Colonic mucosa (tissue), 4 donors: ENCODE measurements around the gene CAPNS2. TPM values are rescaled to one million over a fixed set of nuclear protein-coding genes. Genes with fewer than 3 reads are reported as not detected.
"Not testable (repeated sequence)": the region's sequence is repeated elsewhere in the genome, so short reads cannot be mapped to it uniquely, and the experiment has no call there.

ENCODE experiments used
- DNase-seq: peaks from one replicate; pipeline ENCODE4 v3.0.0-alpha.2; 2020
- H3K27ac ChIP-seq: fragments of 200-600 bp; one replicate; pipeline ENCODE4 v1.8.0; 2021
- H3K27me3 ChIP-seq: fragments of 200-600 bp; one replicate; pipeline ENCODE4 v1.8.0; 2021
- H3K36me3 ChIP-seq: fragments of 200-600 bp; one replicate; pipeline ENCODE4 v1.8.0; 2021
- H3K4me1 ChIP-seq: fragments of 200-600 bp; one replicate; pipeline ENCODE4 v1.8.0; 2021; ENCODE audit warnings: mild to moderate bottlenecking
- H3K4me3 ChIP-seq: fragments of 200-600 bp; one replicate; pipeline ENCODE4 v1.8.0; 2021
- H3K9ac ChIP-seq, 2 donors: one replicate each; pipeline ENCODE4 v1.7.0; 2013; ENCODE audit warnings: control low read depth in 2 of 2, low read depth in 2 of 2, low read length in 2 of 2
- H3K9me3 ChIP-seq: fragments of 200-600 bp; one replicate; pipeline ENCODE4 v1.8.0; 2021
- intact Hi-C: fragments of 100-400 bp; cut with DNase I; formaldehyde crosslinking; loops from one replicate; pipeline ENCODE4 v1.14.1; 2022
- total RNA-seq, 2 donors: library from RNA; stranded (reverse); fragmentation: NEBNext Ultra II Directional in 1 of 2; extraction: Animal tissue kit (Norgen Biotek cat#: 25700) in 1 of 2; gene quantifications; one replicate each; pipeline ENCODE4 v1.2.1, GENCODE V29; 2021
- TF ChIP-seq, protein P1 (sequence below): fragments of 200-600 bp; IDR thresholded peaks from one replicate; pipeline ENCODE4 v1.8.0; 2022; ENCODE audit warnings: antibody characterized with exemption, mild to moderate bottlenecking
- donor health status: healthy.
- donor health status: DM: no; HTN: no; CAD: no.
- donor health status: DM: no; HTN: no; CAD: no.

CAPNS2 gene
- total RNA-seq, 2 donors from 2014 or later = 0.40 to 0.42 TPM

DNA sequence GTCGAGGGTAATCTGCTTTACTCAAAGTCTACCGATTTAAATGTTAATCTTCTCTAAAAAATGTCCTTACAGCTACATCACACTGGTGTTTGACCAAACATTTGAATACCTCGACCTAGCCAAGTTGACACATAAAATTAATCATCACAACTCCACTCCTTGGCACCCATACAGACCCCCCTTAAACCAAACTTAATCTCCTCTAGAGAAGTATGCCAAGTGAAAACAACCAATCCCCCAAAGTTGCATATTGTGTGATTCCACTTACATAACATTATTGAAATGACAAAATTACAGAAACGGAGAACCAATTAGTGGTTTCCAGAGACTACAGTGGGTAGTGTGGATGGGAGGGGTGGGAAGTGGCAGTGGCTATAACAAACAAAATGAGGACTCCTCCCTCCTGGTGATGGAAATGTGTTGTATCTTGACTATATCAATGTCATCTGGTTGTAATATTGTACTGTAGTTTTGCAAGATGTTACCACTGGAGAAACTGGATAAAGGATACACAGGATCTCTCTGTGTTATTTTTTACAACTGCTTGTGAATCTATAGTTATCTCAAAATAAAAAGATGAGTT, 39.4 kb downstream of the CAPNS2 start:
- Histone ChIP-seq H3K4me3 (no peak overlapping the region), H3K27me3 (no peaks in the 10 kb centered on the region), H3K9ac (no peak overlapping the region), H3K9me3 (no peaks in the 10 kb centered on the region), H3K36me3 (no peaks in the 10 kb centered on the region), H3K4me1 (no peaks in the 10 kb centered on the region), H3K27ac (no peak overlapping the region)
- DNase-seq = no peak
- TF ChIP-seq, protein P1, sequence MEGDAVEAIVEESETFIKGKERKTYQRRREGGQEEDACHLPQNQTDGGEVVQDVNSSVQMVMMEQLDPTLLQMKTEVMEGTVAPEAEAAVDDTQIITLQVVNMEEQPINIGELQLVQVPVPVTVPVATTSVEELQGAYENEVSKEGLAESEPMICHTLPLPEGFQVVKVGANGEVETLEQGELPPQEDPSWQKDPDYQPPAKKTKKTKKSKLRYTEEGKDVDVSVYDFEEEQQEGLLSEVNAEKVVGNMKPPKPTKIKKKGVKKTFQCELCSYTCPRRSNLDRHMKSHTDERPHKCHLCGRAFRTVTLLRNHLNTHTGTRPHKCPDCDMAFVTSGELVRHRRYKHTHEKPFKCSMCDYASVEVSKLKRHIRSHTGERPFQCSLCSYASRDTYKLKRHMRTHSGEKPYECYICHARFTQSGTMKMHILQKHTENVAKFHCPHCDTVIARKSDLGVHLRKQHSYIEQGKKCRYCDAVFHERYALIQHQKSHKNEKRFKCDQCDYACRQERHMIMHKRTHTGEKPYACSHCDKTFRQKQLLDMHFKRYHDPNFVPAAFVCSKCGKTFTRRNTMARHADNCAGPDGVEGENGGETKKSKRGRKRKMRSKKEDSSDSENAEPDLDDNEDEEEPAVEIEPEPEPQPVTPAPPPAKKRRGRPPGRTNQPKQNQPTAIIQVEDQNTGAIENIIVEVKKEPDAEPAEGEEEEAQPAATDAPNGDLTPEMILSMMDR = no peak
- intact Hi-C loops = no loop called here

DNA sequence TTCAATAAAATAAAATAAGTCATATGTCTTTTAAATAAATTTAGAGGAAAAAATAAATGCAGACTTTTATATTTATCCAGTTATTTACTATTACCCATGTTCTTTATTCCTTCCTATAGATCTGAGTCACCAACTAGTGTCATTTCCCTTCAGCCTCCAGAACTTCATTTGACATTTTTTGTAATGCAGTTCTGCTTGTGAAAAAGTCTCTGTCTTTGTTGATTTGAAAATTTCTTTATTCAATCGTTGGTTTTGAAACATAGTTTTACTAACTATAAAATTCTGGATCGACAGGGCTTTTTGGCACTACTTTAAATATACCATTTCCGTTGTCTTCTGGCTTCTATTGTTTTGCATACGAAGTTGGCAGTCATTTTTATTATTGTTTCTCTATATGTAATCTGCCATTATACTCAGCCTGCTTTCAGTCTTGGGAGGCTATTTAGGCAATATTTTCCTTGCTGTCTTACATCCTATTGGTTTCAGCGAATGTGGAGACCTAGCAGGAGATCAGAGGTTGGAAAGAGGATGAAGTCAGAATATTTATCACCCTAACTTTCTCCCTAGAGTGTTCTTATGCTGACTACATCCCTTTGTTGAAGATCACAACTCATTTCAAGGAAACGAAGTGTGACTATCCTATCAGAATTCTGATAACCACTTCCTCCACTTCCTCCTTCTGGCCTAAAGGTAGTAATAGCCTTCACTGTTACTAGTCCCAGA, 47.3 kb downstream of the CAPNS2 start:
- Histone ChIP-seq H3K36me3 (no peaks in the 10 kb centered on the region), H3K9me3 (no peaks in the 10 kb centered on the region), H3K27ac (no peak overlapping the region), H3K27me3 (no peaks in the 10 kb centered on the region), H3K4me3 (no peak overlapping the region), H3K4me1 (no peaks in the 10 kb centered on the region), H3K9ac (no peak overlapping the region)
- intact Hi-C loops = no loop called here
- TF ChIP-seq, protein P1 = no peak
- no peak for DNase-seq

DNA sequence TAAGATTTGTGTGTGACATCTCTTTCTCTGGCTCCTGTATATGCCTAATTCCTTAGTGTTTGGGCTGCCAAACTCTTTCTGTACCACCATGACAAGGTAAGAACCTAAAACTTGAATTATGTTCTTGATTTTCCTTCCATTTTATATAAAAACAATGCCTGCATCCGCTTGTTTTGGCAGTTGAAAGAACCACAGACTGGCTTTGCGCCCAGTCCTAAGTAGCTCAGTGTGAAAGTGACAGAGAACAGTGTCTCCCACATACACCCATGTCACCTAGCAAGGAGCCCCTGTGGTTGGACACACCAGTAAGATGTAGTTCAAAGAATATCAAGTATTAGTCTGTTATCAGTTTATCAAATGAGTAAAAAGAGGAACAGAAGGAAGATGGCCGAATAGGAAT, 48.6 kb downstream of the CAPNS2 start:
- no peaks in the 10 kb centered on the region for H3K9me3 ChIP-seq
- H3K4me3 ChIP-seq = no peak overlapping the region
- intact Hi-C loops = no loop called here
- H3K4me1 ChIP-seq = no peaks in the 10 kb centered on the region
- DNase-seq = no peak
- no peaks in the 10 kb centered on the region for H3K27me3 ChIP-seq
- H3K27ac ChIP-seq = no peak overlapping the region
- TF ChIP-seq, protein P1 = no peak
- H3K36me3 ChIP-seq = no peaks in the 10 kb centered on the region
- H3K9ac ChIP-seq = no peak overlapping the region

DNA sequence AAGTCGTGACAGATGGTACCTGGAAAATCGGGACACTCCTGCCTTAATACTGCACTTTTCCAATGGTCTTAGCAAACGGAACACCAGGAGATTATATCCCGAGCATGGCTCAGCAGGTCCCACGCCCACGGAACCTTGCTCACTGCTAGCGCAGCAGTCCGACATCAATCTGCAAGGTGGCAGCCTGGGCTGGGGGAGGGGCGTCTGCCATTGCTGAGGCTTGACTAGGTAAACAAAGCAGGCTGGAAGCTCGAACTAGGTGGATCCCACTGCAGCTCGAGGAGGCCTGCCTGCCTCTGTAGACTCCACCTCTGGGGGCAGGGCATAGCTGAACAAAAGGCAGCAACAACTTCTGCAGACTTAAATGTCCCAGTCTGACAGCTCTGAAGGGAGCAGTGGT, 49.2 kb downstream of the CAPNS2 start:
- DNase-seq, H3K9me3 ChIP-seq, intact Hi-C loops, H3K27me3 ChIP-seq, H3K9ac ChIP-seq, H3K27ac ChIP-seq, H3K4me3 ChIP-seq, H3K4me1 ChIP-seq, H3K36me3 ChIP-seq: not testable (repeated sequence)

Other genes starting within 250 kb of the CAPNS2 start
- gene IRX6, start 242.5 kb upstream of the CAPNS2 start, total RNA-seq = not detected
- 100 to 1,000 TPM in 1 of 2 donors, 10 to 100 TPM in 1; 32.8 to 101 TPM for gene MMP2, start 87.5 kb upstream of the CAPNS2 start, total RNA-seq
- gene LPCAT2, start 57.6 kb upstream of the CAPNS2 start, total RNA-seq = 10 to 100 TPM; 22.6 to 30.5 TPM
- gene SLC6A2, start 89.3 kb downstream of the CAPNS2 start, total RNA-seq = under 1 TPM in 1 of 2 donors, not detected in 1; 0.16 TPM